Vagina (tissue), 2 donors: ENCODE results near the gene RAB21. TPM values are rescaled to one million over a fixed set of nuclear protein-coding genes. Genes with fewer than 3 reads are reported as not detected.

ENCODE experiments used
- DNase-seq, 2 donors: peaks; one replicate each; pipeline ENCODE4 v3.0.0-alpha.2; 2017; ENCODE audit errors: extremely low spot score in 2 of 2
- H3K27ac ChIP-seq: fragments of 200-600 bp; sonication (generic); one replicate; pipeline ENCODE4 v1.5.1; 2019
- H3K27me3 ChIP-seq: fragments of 200-600 bp; sonication (generic); one replicate; pipeline ENCODE4 v1.5.1; 2019
- H3K36me3 ChIP-seq, 2 donors: fragments of 200-600 bp; sonication (generic); one replicate each; pipeline ENCODE4 v1.5.1; 2017 to 2019
- H3K4me1 ChIP-seq: fragments of 200-600 bp; sonication (generic); one replicate; pipeline ENCODE4 v1.5.1; 2019
- H3K4me3 ChIP-seq, 2 donors: fragments of 200-600 bp; sonication (generic); 1 replicate in 1 of 2; 2 replicates in 1 of 2; pipeline ENCODE4 v1.5.1; 2016 to 2019
- H3K9me3 ChIP-seq: fragments of 200-600 bp; sonication (generic); one replicate; pipeline ENCODE4 v1.5.1; 2019
- POLR2A ChIP-seq, 2 donors: fragments of 450-650 bp; IDR thresholded peaks; one replicate each; pipeline ENCODE4 v1.6.1; 2017; ENCODE audit warnings: antibody characterized with exemption in 2 of 2, mild to moderate bottlenecking in 2 of 2, moderate library complexity in 2 of 2
- POLR2AphosphoS5 ChIP-seq, 2 donors: sonication (generic); formaldehyde crosslinking; IDR thresholded peaks; one replicate each; pipeline ENCODE4 v1.9.0; 2017; ENCODE audit warnings: antibody characterized with exemption in 2 of 2, mild to moderate bottlenecking in 2 of 2, low read depth in 1 of 2; ENCODE audit not compliant: insufficient read depth in 1 of 2
- intact Hi-C: fragments of 100-400 bp; cut with DNase I; formaldehyde crosslinking; loops from one replicate; pipeline ENCODE4 v1.15.1; 2023
- total RNA-seq: library from RNA; depleted of rRNA; stranded (reverse); fragments of >200 nt; gene quantifications from one replicate; pipeline ENCODE4 v1.2.3, GENCODE V29; 2016
- TF ChIP-seq, protein P1 (sequence below), 3 experiments: fragments of 450-650 bp in 2 of 3; fragments of 200-600 bp in 1 of 3; sonication (generic) in 1 of 3; IDR thresholded peaks; one replicate each; pipeline ENCODE4 v1.5.1; 2017 to 2019; ENCODE audit warnings: antibody characterized with exemption in 3 of 3, mild to moderate bottlenecking in 2 of 3, moderate library complexity in 2 of 3

RAB21 gene
- total RNA-seq, 1 donor from 2014 or later, result 21.1 TPM

DNA sequence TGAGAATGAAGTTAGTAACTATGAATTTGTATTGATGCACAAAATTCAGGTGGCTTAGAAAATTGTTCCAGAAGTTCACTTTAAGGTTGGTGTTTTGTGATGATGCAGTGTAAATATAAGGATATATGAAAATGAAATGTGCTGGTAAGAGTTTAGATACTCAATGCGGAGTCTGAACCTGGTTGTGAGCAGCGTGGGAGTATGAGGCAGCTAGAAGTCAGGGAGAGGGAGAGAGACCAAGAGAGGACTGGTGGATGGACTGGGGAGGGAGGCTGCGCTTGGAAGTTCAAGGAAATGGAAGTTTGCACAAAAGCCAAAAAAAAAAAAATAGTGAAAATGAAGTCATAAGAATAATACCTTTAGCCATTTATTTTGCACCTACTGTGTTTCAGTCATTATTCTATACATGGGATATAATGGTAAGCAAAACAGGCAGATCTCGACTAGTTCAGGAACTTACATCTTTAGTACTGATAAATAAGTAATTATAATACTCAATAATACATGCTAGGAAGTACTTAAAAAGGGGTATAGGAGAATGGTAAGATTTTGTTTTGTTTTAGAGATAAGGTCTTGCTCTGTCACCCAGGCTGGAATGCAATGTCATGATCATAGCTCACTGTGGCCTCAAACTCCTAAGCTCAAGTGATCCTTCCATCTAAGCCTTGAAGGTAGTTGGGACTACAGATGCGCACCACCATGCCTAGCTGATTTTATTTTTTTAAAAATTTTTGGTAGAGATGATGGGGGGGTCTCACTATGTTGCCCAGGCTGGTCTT, 10.0 kb upstream of the RAB21 start:
- intact Hi-C loops, result no loop called here

DNA sequence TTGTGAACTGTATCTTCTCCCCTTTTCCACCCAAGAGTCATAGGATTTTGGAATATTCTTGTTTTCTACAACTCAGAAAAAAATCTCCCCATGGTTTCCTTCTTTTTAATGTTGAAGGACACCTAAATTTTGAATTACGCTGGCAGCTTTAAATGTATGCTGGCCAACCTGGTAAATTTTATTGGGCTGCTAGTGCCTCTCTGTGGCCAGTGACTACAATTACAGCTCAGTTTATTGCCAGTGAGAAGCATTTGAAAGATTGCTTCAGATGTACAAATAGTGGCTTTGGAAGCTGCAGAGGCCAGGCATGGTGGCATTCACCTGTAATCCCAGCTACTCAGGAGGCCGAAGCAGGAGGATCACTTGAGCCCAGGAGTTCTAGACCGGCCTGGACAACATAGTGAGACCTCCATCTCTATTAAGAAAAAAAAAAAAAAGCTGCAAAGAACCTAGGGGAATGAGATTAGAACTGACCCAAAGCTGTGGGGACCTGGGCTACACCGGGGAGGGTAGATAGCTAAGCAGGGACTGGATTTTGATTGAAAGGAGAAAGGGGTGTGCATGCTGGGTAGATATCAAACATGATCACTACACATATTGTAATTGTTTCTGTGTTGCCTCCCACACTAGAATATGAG, 7.6 kb upstream of the RAB21 start:
- Histone ChIP-seq H3K27me3 (no peaks in the 10 kb centered on the region), H3K4me3 (no peak overlapping the region), H3K9me3 (no peaks in the 10 kb centered on the region), H3K36me3 (no peaks in the 10 kb centered on the region), H3K4me1 (no peaks in the 10 kb centered on the region), H3K27ac (no peak overlapping the region)
- intact Hi-C loops, result no loop called here
- no peak for DNase-seq
- TF ChIP-seq POLR2AphosphoS5 (IDR thresholded peaks at IDR 0.05; ENCODE audit: insufficient read depth in 1 of 2, low read depth in 1 of 2), result no peak
- TF ChIP-seq POLR2A (IDR thresholded peaks at IDR 0.05), result no peak
- TF ChIP-seq, protein P1, sequence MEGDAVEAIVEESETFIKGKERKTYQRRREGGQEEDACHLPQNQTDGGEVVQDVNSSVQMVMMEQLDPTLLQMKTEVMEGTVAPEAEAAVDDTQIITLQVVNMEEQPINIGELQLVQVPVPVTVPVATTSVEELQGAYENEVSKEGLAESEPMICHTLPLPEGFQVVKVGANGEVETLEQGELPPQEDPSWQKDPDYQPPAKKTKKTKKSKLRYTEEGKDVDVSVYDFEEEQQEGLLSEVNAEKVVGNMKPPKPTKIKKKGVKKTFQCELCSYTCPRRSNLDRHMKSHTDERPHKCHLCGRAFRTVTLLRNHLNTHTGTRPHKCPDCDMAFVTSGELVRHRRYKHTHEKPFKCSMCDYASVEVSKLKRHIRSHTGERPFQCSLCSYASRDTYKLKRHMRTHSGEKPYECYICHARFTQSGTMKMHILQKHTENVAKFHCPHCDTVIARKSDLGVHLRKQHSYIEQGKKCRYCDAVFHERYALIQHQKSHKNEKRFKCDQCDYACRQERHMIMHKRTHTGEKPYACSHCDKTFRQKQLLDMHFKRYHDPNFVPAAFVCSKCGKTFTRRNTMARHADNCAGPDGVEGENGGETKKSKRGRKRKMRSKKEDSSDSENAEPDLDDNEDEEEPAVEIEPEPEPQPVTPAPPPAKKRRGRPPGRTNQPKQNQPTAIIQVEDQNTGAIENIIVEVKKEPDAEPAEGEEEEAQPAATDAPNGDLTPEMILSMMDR (IDR thresholded peaks at IDR 0.05), result peak in 2 of 3 experiments; percentile 66 to 69

More for the DNA sequence above, 10.0 kb upstream of the RAB21 start:
- no peaks in the 10 kb centered on the region for H3K9me3 ChIP-seq
- H3K4me1 ChIP-seq, result no peaks in the 10 kb centered on the region
- DNase-seq, result no peak
- H3K27ac ChIP-seq, result no peak overlapping the region
- no peaks in the 10 kb centered on the region for H3K36me3 ChIP-seq
- H3K27me3 ChIP-seq, result no peaks in the 10 kb centered on the region
- TF ChIP-seq POLR2A (IDR thresholded peaks at IDR 0.05) (no peak), POLR2AphosphoS5 (IDR thresholded peaks at IDR 0.05; ENCODE audit: insufficient read depth in 1 of 2, low read depth in 1 of 2) (no peak)
- no peak overlapping the region for H3K4me3 ChIP-seq

DNA sequence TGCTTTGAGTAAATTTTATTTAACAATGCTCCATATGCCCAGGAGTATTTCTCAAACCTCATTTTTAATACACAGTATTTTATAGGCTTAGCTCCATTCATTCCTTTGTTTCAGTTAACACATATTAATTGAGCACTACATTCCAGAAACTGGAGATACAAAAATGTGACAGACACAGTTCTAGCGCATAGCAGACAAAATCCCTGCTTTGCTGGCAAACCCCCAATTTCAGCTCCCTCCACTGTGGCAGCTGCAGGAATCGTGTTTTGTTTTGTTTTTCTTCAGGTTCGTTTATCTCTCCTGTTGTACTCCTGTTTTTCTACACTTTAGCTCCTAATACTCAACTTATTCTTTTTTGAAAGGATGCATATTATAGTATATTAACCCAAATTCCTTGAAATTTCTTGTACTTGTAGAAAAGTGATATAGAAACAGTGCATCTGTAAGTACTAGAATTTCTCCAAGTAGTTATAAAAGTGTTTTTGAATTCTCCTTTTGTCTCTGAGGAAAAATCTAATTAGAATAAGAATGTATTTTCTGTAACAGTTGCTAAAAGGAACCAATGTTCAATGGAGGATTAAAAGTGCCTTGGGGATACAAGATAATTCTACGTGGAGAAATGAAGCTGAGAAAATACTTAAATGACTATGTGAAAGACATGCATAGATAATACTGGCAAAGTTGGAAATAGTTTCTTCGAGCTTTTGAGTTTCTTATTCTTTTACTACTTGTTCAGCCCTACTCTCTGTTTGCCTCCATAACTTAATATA, 6.4 kb upstream of the RAB21 start:
- Histone ChIP-seq H3K9me3 (no peaks in the 10 kb centered on the region), H3K4me3 (no peak overlapping the region), H3K27ac (no peak overlapping the region), H3K4me1 (no peaks in the 10 kb centered on the region), H3K27me3 (no peaks in the 10 kb centered on the region), H3K36me3 (no peaks in the 10 kb centered on the region)
- DNase-seq, result no peak
- intact Hi-C loops, result no loop called here
- no peak for TF ChIP-seq POLR2A (IDR thresholded peaks at IDR 0.05)

DNA sequence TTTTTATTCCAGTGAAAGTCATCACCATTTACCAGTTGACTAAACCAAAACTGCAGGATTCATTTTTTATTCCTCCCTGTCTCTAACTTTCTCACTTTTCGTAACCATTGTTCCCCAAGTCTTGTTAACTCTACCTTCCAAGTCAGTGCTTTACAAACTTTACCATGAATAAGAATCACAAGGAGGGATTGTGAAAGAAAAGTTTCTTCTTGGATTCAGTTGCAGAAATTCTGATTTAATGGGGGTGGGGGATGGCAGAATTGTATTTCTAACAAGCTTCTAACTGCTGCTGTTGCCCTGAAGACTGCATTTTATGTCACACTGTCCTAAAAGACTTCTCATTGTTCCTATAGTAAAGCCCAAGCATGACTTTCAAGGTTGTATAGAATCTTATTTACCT, 5.0 kb upstream of the RAB21 start:
- Histone ChIP-seq H3K36me3 (no peaks in the 10 kb centered on the region), H3K4me1 (no peaks in the 10 kb centered on the region), H3K27me3 (no peaks in the 10 kb centered on the region), H3K9me3 (no peaks in the 10 kb centered on the region), H3K27ac (no peak overlapping the region), H3K4me3 (no peak overlapping the region)
- no peak for DNase-seq
- TF ChIP-seq POLR2A (IDR thresholded peaks at IDR 0.05), result no peak
- TF ChIP-seq, protein P1 (IDR thresholded peaks at IDR 0.05), result no peak
- no peak for TF ChIP-seq POLR2AphosphoS5 (IDR thresholded peaks at IDR 0.05; ENCODE audit: insufficient read depth in 1 of 2, low read depth in 1 of 2)
- intact Hi-C loops, result loop anchor here (10.0 kb wide), 1 partner anchor 85 kb away; the partner anchor contains the start of genes THAP2 and ZFC3H1

DNA sequence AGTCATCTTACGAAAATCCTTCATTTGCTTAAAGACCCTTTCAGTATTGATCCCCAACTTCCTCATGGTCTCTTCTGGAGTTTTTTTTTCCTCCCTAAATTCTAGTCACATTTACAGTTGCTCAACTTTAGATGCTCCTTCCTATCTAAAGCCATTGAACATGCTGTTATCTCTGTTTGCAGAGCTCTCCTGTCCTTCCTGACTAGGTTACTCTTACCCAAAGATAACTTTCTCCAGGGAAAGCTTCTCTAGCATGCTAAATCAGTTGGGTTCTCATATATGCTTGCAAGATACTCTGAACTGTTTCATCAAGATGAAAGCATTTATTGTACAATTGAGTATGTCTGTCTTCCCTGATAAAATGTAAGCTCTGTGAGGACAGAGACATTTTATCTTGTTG, 1.8 kb upstream of the RAB21 start:
- peaks cover 22% of the 10 kb centered on the region for H3K4me1 ChIP-seq
- H3K36me3 ChIP-seq, result no peaks in the 10 kb centered on the region
- TF ChIP-seq POLR2A (IDR thresholded peaks at IDR 0.05), result no peak
- TF ChIP-seq, protein P1 (IDR thresholded peaks at IDR 0.05), result no peak
- TF ChIP-seq POLR2AphosphoS5 (IDR thresholded peaks at IDR 0.05; ENCODE audit: insufficient read depth in 1 of 2, low read depth in 1 of 2), result no peak
- no peak for DNase-seq
- intact Hi-C loops, result loop anchor here (10.0 kb wide), 1 partner anchor 88 kb away; the partner anchor contains the start of genes THAP2 and ZFC3H1
- no peak overlapping the region for H3K27ac ChIP-seq
- no peaks in the 10 kb centered on the region for H3K9me3 ChIP-seq
- H3K27me3 ChIP-seq, result no peaks in the 10 kb centered on the region
- H3K4me3 ChIP-seq, result no peak overlapping the region
